Left lung (tissue), 10 donors: Measurements from ENCODE around the gene ITPA. TPM values are rescaled to one million over a fixed set of nuclear protein-coding genes. Genes with fewer than 3 reads are reported as not detected.
"Not testable (repeated sequence)": the region's sequence is repeated elsewhere in the genome, so short reads cannot be mapped to it uniquely, and the experiment has no call there.

ENCODE experiments used
- ATAC-seq: fragments of 200-7000 bp; cut with Tn5 transposase; one replicate; pipeline ENCODE4 v1.9.1; 2020; ENCODE audit warnings: moderate library complexity
- DNase-seq, 4 donors: peaks; one replicate each; pipeline ENCODE4 v3.0.0-alpha.2; 2013 to 2020
- H3K27ac ChIP-seq, 2 donors: fragments of 200-600 bp; sonication (generic) in 1 of 2; one replicate each; pipeline versions ENCODE4 v1.5.0 to v1.8.0; 2020 to 2021
- H3K27me3 ChIP-seq, 2 donors: fragments of 200-600 bp; sonication (generic) in 1 of 2; one replicate each; pipeline versions ENCODE4 v1.5.0 to v1.8.0; 2020 to 2021
- H3K36me3 ChIP-seq, 2 donors: fragments of 200-600 bp; sonication (generic) in 1 of 2; one replicate each; pipeline versions ENCODE4 v1.5.0 to v1.8.0; 2020 to 2021
- H3K4me1 ChIP-seq, 2 donors: fragments of 200-600 bp; one replicate each; pipeline ENCODE4 v1.8.0; 2021
- H3K4me3 ChIP-seq, 2 donors: fragments of 200-600 bp; sonication (generic) in 1 of 2; one replicate each; pipeline versions ENCODE4 v1.5.0 to v1.8.0; 2020 to 2021; ENCODE audit warnings: mild to moderate bottlenecking in 1 of 2
- H3K9me3 ChIP-seq, 2 donors: fragments of 200-600 bp; sonication (generic) in 1 of 2; one replicate each; pipeline versions ENCODE4 v1.5.0 to v1.8.0; 2020 to 2021
- CTCF ChIP-seq, 2 donors: fragments of 200-600 bp; sonication (generic) in 1 of 2; IDR thresholded peaks; one replicate each; pipeline versions ENCODE4 v1.5.0 to v1.8.0; 2021; ENCODE audit warnings: antibody characterized with exemption in 2 of 2
- intact Hi-C, 2 donors: fragments of 100-400 bp; cut with DNase I; formaldehyde crosslinking; loops; one replicate each; pipeline versions ENCODE4 v1.11.2 to v1.14.2; 2022
- polyA plus RNA-seq, 6 donors: library from polyadenylated mRNA; unstranded; fragments of 120-200 nt; gene quantifications; one replicate each; pipeline ENCODE4 v1.2.1, GENCODE V29; 2013; ENCODE audit not compliant: insufficient read length in 6 of 6
- total RNA-seq, 2 donors: library from RNA; stranded (reverse); fragmentation: NEBNext Ultra II Directional; extraction: Animal tissue kit (Norgen Biotek cat#: 25700); gene quantifications; one replicate each; pipeline ENCODE4 v1.2.1, GENCODE V29; 2021
- donor health status: DM: no; HTN: yes; CAD: no.
- donor health status: DM: no; HTN: no; CAD: no.

Gene ITPA
- total and polyA plus RNA-seq, 8 donors, result 43.5 to 63.7 (median 50.8) TPM

- no peak overlapping the region for H3K27ac ChIP-seq
- no peak for TF ChIP-seq CTCF (IDR thresholded peaks at IDR 0.05)
- DNase-seq (peak in 1 of 4 donors; percentile 26), ATAC-seq (no peak)
- no peaks in the 10 kb centered on the region for H3K9me3 ChIP-seq
- no peak overlapping the region for H3K4me3 ChIP-seq
- peaks cover 0 to 23% of the 10 kb centered on the region in 2 donors for H3K27me3 ChIP-seq
- peaks cover 1 to 20% of the 10 kb centered on the region in 2 donors for H3K4me1 ChIP-seq
- intact Hi-C loops, result no loop called here
- H3K36me3 ChIP-seq, result no peaks in the 10 kb centered on the region
Observed at GRCh38 chr20:3177746-3178485, 31.4 kb upstream of the ITPA start.

GRCh38 chr20:3180319-3180718 is 29.0 kb upstream of the ITPA start:
- no peak for DNase-seq
- Histone ChIP-seq H3K36me3 (no peaks in the 10 kb centered on the region), H3K27ac (no peak overlapping the region), H3K27me3 (peaks cover 0 to 3% of the 10 kb centered on the region in 2 donors), H3K9me3 (no peaks in the 10 kb centered on the region), H3K4me1 (no peaks in the 10 kb centered on the region), H3K4me3 (no peak overlapping the region)
- TF ChIP-seq CTCF (IDR thresholded peaks at IDR 0.05), result no peak
- intact Hi-C loops, result no loop called here
- no peak for ATAC-seq

- Histone ChIP-seq H3K27ac (no peak overlapping the region), H3K4me3 (no peak overlapping the region), H3K27me3 (no peaks in the 10 kb centered on the region), H3K9me3 (no peaks in the 10 kb centered on the region), H3K4me1 (no peaks in the 10 kb centered on the region), H3K36me3 (no peaks in the 10 kb centered on the region)
- no peak for TF ChIP-seq CTCF (IDR thresholded peaks at IDR 0.05)
- DNase-seq (no peak), ATAC-seq (no peak)
- intact Hi-C loops, result no loop called here
Observed at GRCh38 chr20:3181270-3181669, 28.0 kb upstream of the ITPA start.

GRCh38 chr20:3182429-3182828 is 26.9 kb upstream of the ITPA start:
- H3K27ac ChIP-seq, H3K27me3 ChIP-seq, H3K4me3 ChIP-seq, intact Hi-C loops, ATAC-seq, H3K36me3 ChIP-seq, H3K4me1 ChIP-seq, H3K9me3 ChIP-seq: not testable (repeated sequence)
- peak in 1 of 4 donors; percentile 0 for DNase-seq

GRCh38 chr20:3183896-3184612 is 25.2 kb upstream of the ITPA start:
- H3K4me3 ChIP-seq, result no peak overlapping the region
- ATAC-seq (no peak), DNase-seq (peak in 1 of 4 donors; percentile 0)
- H3K27ac ChIP-seq, result no peak overlapping the region
- no peak for TF ChIP-seq CTCF (IDR thresholded peaks at IDR 0.05)
- H3K36me3 ChIP-seq, result peaks cover 0 to 11% of the 10 kb centered on the region in 2 donors
- H3K27me3 ChIP-seq, result no peaks in the 10 kb centered on the region
- no peaks in the 10 kb centered on the region for H3K4me1 ChIP-seq
- no peaks in the 10 kb centered on the region for H3K9me3 ChIP-seq
- intact Hi-C loops, result no loop called here

- H3K36me3 ChIP-seq, result peaks cover 0 to 47% of the 10 kb centered on the region in 2 donors
- DNase-seq, result peak in 1 of 4 donors; percentile 26
- intact Hi-C loops, H3K9me3 ChIP-seq, H3K4me3 ChIP-seq, ATAC-seq, H3K27me3 ChIP-seq, H3K27ac ChIP-seq, H3K4me1 ChIP-seq: not testable (repeated sequence)
Observed at GRCh38 chr20:3187861-3188260, 21.4 kb upstream of the ITPA start.
